Chondrocyte (in vitro differentiated cells): ENCODE measurements around the gene CFAP97D2. TPM values are rescaled to one million over a fixed set of nuclear protein-coding genes. Genes with fewer than 3 reads are reported as not detected.
A peak's percentile ranks its signal among the peaks of the same experiment; 100 is the strongest.

Source experiments
- DNase-seq: peaks from one replicate; pipeline ENCODE4 v3.0.0; 2021; ENCODE audit warnings: mixed read lengths, low spot score
- H3K27ac Mint-ChIP-seq: one replicate; pipeline ENCODE4 v1.8.0; 2021; ENCODE audit warnings: mild to moderate bottlenecking, moderate library complexity, mixed read lengths; ENCODE audit not compliant: unreplicated experiment
- H3K27me3 Mint-ChIP-seq: 2 replicates; pipeline ENCODE4 v1.8.0; 2021; ENCODE audit warnings: low read depth, mixed read lengths
- H3K36me3 Mint-ChIP-seq: 2 replicates; pipeline ENCODE4 v1.8.0; 2021; ENCODE audit warnings: low read depth, mixed read lengths
- H3K4me1 Mint-ChIP-seq: 2 replicates; pipeline ENCODE4 v1.8.0; 2021; ENCODE audit warnings: low read depth, mild to moderate bottlenecking, mixed read lengths
- H3K4me3 Mint-ChIP-seq: one replicate; pipeline ENCODE4 v1.8.0; 2021; ENCODE audit warnings: mild to moderate bottlenecking, moderate library complexity, mixed read lengths; ENCODE audit not compliant: unreplicated experiment
- H3K9me3 Mint-ChIP-seq: 2 replicates; pipeline ENCODE4 v1.8.0; 2021; ENCODE audit warnings: low read depth, mixed read lengths
- total RNA-seq: library from RNA; stranded (reverse); gene quantifications from 3 replicates; pipeline ENCODE4 v1.2.1, GENCODE V29; 2021
- TF ChIP-seq, protein P1 (sequence below): fragments of 200-600 bp; sonication (generic); IDR thresholded peaks from 2 replicates; pipeline ENCODE4 v1.5.0; 2021; ENCODE audit warnings: antibody characterized with exemption, mild to moderate bottlenecking, moderate library complexity

CFAP97D2 gene
- total RNA-seq, 1 donor from 2014 or later = not detected

DNA sequence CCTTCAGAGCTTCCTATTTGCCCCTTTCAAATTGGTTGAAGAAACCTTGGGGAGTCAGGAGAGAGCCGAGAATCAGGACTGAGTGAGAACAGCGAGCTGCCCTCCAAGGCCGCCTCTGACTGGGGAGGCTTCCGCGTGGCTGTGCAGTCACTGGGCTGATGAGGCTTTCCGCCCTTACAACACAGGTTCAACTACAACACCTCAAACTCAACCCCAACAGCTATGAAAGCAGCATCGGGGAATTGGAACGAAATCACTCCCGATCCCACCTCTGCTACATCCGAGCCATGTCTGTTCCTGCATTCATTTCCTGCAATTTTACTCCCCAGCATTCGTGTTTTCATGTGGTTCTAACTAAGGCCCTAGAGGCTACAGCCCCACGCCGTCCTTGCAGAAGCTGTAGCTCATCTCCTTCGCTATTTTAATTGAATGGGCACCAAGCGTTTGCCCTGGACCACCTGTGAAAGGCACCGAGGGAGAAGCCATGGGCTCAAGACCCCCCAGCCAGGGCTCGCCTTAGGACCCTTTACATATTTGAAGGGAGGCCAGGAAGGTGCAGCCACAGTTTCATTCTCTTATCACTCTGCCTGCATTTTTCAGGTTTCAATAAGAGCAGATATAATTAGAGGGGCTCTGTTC is 34.3 kb upstream of the CFAP97D2 start:
- TF ChIP-seq, protein P1, sequence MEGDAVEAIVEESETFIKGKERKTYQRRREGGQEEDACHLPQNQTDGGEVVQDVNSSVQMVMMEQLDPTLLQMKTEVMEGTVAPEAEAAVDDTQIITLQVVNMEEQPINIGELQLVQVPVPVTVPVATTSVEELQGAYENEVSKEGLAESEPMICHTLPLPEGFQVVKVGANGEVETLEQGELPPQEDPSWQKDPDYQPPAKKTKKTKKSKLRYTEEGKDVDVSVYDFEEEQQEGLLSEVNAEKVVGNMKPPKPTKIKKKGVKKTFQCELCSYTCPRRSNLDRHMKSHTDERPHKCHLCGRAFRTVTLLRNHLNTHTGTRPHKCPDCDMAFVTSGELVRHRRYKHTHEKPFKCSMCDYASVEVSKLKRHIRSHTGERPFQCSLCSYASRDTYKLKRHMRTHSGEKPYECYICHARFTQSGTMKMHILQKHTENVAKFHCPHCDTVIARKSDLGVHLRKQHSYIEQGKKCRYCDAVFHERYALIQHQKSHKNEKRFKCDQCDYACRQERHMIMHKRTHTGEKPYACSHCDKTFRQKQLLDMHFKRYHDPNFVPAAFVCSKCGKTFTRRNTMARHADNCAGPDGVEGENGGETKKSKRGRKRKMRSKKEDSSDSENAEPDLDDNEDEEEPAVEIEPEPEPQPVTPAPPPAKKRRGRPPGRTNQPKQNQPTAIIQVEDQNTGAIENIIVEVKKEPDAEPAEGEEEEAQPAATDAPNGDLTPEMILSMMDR = no peak
- no peak overlapping the region for H3K4me3 Mint-ChIP-seq
- peak; percentile 51 for DNase-seq
- no peaks in the 10 kb centered on the region for H3K4me1 Mint-ChIP-seq
- H3K27me3 Mint-ChIP-seq = peaks cover 5% of the 10 kb centered on the region
- no peak overlapping the region for H3K27ac Mint-ChIP-seq
- H3K9me3 Mint-ChIP-seq = no peaks in the 10 kb centered on the region
- H3K36me3 Mint-ChIP-seq = no peaks in the 10 kb centered on the region

DNA sequence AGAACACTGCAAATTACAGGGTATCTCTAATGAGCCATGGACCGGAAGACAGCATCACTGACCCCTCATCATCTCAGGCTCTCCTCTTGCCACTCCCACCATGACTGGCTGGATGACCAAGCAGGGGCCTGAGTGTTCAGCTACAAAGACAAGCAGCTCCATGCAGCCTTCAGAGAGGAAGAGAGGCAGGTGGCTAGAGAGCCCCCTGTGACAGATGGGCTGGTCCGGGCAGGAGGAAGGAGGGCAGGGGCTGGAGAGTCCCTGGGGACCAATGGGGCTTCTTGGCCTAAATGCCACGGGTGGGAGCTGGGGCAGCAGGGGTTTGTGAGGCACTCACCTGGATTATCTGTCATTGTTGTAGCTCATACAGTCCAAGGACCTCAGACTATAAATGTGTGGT is 33.8 kb upstream of the CFAP97D2 start:
- DNase-seq = peak; percentile 32
- Mint-ChIP-seq H3K4me1 (no peaks in the 10 kb centered on the region), H3K4me3 (no peak overlapping the region), H3K27me3 (peaks cover 5% of the 10 kb centered on the region), H3K27ac (no peak overlapping the region), H3K9me3 (no peaks in the 10 kb centered on the region), H3K36me3 (no peaks in the 10 kb centered on the region)
- TF ChIP-seq, protein P1 = no peak

DNA sequence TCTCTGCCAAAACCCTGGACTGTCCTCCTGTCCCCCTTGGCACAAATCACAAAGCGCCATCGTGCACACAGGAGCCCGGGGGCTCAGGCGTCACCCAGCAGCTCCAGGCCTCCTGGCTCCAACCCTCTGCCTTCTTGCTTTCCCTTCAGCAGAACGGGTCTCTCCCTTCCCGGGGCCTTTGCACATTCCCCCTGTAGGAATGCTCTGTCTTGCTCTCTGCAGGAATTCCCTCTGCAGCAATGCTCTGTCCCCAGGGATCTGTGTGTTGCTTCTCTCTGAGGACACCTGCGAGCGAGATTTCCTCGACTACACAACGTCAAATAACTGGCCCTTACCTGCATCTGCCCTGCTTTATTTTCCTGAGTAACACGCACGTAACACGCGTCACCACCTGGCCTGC is 33.3 kb upstream of the CFAP97D2 start:
- Mint-ChIP-seq H3K4me1 (no peaks in the 10 kb centered on the region), H3K9me3 (no peaks in the 10 kb centered on the region), H3K27ac (no peak overlapping the region), H3K27me3 (peaks cover 5% of the 10 kb centered on the region), H3K4me3 (no peak overlapping the region), H3K36me3 (no peaks in the 10 kb centered on the region)
- TF ChIP-seq, protein P1 = no peak
- peak; percentile 54 for DNase-seq

DNA sequence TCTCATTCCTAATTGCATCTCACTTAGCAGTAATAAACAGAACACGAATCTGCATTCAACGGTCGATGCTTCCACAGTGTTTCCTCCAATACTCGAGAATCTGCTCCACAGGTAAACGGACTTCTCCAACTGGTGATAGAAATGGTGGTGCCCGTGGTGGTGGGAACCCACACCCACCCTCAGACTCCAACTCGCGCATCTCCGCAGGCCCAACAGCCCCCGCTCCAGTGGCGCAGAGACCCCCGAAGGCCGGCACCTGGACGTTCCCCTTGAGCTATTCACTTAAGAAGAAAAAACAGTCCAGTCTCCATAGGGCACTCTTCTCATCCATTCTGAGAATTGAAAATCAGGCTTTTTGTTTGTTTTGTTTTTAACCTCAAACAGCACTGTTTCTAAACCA is 32.9 kb upstream of the CFAP97D2 start:
- no peak overlapping the region for H3K4me3 Mint-ChIP-seq
- DNase-seq = no peak
- no peaks in the 10 kb centered on the region for H3K9me3 Mint-ChIP-seq
- TF ChIP-seq, protein P1 = no peak
- peaks cover 5% of the 10 kb centered on the region for H3K27me3 Mint-ChIP-seq
- H3K36me3 Mint-ChIP-seq = no peaks in the 10 kb centered on the region
- H3K4me1 Mint-ChIP-seq = no peaks in the 10 kb centered on the region
- no peak overlapping the region for H3K27ac Mint-ChIP-seq

DNA sequence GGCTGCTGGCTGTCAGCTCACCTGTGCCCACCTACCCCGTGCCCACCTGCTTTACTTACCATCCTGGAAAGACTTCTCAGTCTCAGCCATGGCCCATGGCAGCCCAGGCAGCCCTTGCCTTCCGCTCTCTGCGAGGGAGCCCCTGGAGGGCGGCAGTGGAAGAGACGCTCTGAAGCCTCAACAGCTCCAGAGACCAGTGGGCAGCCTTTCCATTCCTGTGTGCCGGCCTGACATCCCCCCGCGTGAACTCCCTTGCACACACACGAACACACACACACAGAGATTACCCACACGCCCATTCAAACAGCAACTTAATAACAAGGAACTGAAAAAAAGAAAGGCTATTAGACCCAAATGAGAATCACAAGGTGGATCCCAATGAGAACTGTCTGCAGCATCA is 32.4 kb upstream of the CFAP97D2 start:
- Mint-ChIP-seq H3K4me3 (no peak overlapping the region), H3K9me3 (no peaks in the 10 kb centered on the region), H3K4me1 (no peaks in the 10 kb centered on the region), H3K27ac (no peak overlapping the region), H3K27me3 (peaks cover 5% of the 10 kb centered on the region), H3K36me3 (no peaks in the 10 kb centered on the region)
- DNase-seq = no peak
- TF ChIP-seq, protein P1 = peak; percentile 44
